ENCODE measurements around the gene DLST.

GRCh38 chr14:74910556-74910955, 28.8 kb downstream of the DLST start:
- no peak for TF ChIP-seq CTCF (conservative IDR thresholded peaks at IDR 0.05 in 1 of 2, IDR thresholded peaks at IDR 0.05 in 1 of 2; ENCODE audit: extremely low read depth in 1 of 2, insufficient read depth in 1 of 2, low read depth in 1 of 2, low read length in 2 of 2)
- no peak for TF ChIP-seq EZH2 (IDR thresholded peaks at IDR 0.05; ENCODE audit: borderline replicate concordance, low read length)
